Keratinocyte (primary cell): ENCODE results near the gene IGFL1. TPM values are rescaled to one million over a fixed set of nuclear protein-coding genes. Genes with fewer than 3 reads are reported as not detected.
"Not testable (repeated sequence)": the region's sequence is repeated elsewhere in the genome, so short reads cannot be mapped to it uniquely, and the experiment has no call there.

ENCODE experiments used
- DNase-seq: peaks from one replicate; pipeline ENCODE4 v3.0.0-alpha.2; 2011; ENCODE audit warnings: low read depth, missing footprints, low spot score
- FAIRE-seq: peaks from 2 replicates; lab custom pipeline; 2011; peaks lifted over from hg19 to GRCh38; lab: Jason Lieb, UNC
- H2AFZ ChIP-seq: 2 replicates; pipeline ENCODE4 v1.6.0; 2012; ENCODE audit warnings: low read length, control low read depth, inconsistent platforms; ENCODE audit not compliant: control insufficient read depth
- H3K27ac ChIP-seq: 2 replicates; pipeline ENCODE4 v1.5.1; 2011; ENCODE audit warnings: low read length; ENCODE audit not compliant: control insufficient read depth, insufficient read depth
- H3K27me3 ChIP-seq: 3 replicates; pipeline ENCODE4 v1.6.0; 2011; ENCODE audit warnings: low read length; ENCODE audit not compliant: control insufficient read depth, insufficient read depth; ENCODE audit errors: extremely low read depth
- H3K36me3 ChIP-seq, 2 experiments: 2 replicates in 1 of 2; 3 replicates in 1 of 2; pipeline ENCODE4 v1.5.1; 2011; ENCODE audit warnings: low read length in 2 of 2, mild to moderate bottlenecking in 1 of 2; ENCODE audit not compliant: control insufficient read depth in 2 of 2, insufficient read depth in 2 of 2; ENCODE audit errors: extremely low read depth in 1 of 2
- H3K4me1 ChIP-seq: 3 replicates; pipeline ENCODE4 v1.5.1; 2011; ENCODE audit warnings: low read length; ENCODE audit not compliant: control insufficient read depth, insufficient read depth; ENCODE audit errors: extremely low read depth
- H3K4me2 ChIP-seq: 3 replicates; pipeline ENCODE4 v1.6.0; 2011; ENCODE audit warnings: low read depth, low read length; ENCODE audit not compliant: control insufficient read depth, insufficient read depth; ENCODE audit errors: extremely low read depth
- H3K4me3 ChIP-seq, 3 experiments: fragments of 200-600 bp in 1 of 3; sonication (generic) in 1 of 3; 2 replicates in 2 of 3; 3 replicates in 1 of 3; pipeline ENCODE4 v1.5.1; 2011 to 2016; ENCODE audit warnings: low read length in 3 of 3, mild to moderate bottlenecking in 3 of 3, control low read depth in 2 of 3, inconsistent platforms in 1 of 3, low read depth in 1 of 3, mixed read lengths in 1 of 3, mixed run types in 1 of 3, moderate library complexity in 1 of 3; ENCODE audit not compliant: control insufficient read depth in 2 of 3, insufficient read depth in 2 of 3; ENCODE audit errors: extremely low read depth in 1 of 3
- H3K79me2 ChIP-seq: 2 replicates; pipeline ENCODE4 v1.6.0; 2012; ENCODE audit warnings: low read length; ENCODE audit not compliant: control insufficient read depth, insufficient read depth
- H3K9ac ChIP-seq: 3 replicates; pipeline ENCODE4 v1.6.0; 2011; ENCODE audit warnings: low read length; ENCODE audit not compliant: control insufficient read depth, insufficient read depth; ENCODE audit errors: extremely low read depth
- H3K9me1 ChIP-seq: 3 replicates; pipeline ENCODE4 v1.6.0; 2011; ENCODE audit warnings: low read length; ENCODE audit not compliant: control insufficient read depth, insufficient read depth; ENCODE audit errors: extremely low read depth
- H3K9me3 ChIP-seq: 2 replicates; pipeline ENCODE4 v1.5.1; 2012; ENCODE audit warnings: low read depth, low read length; ENCODE audit not compliant: control insufficient read depth
- H4K20me1 ChIP-seq: 3 replicates; pipeline ENCODE4 v1.6.0; 2011; ENCODE audit warnings: low read length; ENCODE audit not compliant: control insufficient read depth, insufficient read depth; ENCODE audit errors: extremely low read depth
- CTCF ChIP-seq, 3 experiments: IDR thresholded peaks in 1 of 3; conservative IDR thresholded peaks in 1 of 3; optimal IDR thresholded peaks in 1 of 3; 2 replicates in 2 of 3; 3 replicates in 1 of 3; pipeline versions ENCODE3 to v1.5.1; 2011; ENCODE audit warnings: low read length in 3 of 3, mild to moderate bottlenecking in 3 of 3, moderate library complexity in 2 of 3, control low read depth in 1 of 3, inconsistent platforms in 1 of 3; ENCODE audit not compliant: insufficient read depth in 2 of 3; ENCODE audit errors: extremely low read depth in 1 of 3
- EZH2 ChIP-seq: IDR thresholded peaks from one replicate; pipeline ENCODE4 v1.6.1; 2012; ENCODE audit warnings: inconsistent platforms, mild to moderate bottlenecking, low read length, moderate library complexity
- dilution Hi-C: fragments of 300-500 bp; cut with MboI; formaldehyde crosslinking; loops from one replicate; pipeline ENCODE4 v1.7.0; 2020; ENCODE audit warnings: low sequenced_read_pairs; ENCODE audit not compliant: extremely low pct_ligation_motif_present
- polyA plus RNA-seq, 5 experiments: library from polyadenylated mRNA; depleted of rRNA in 3 of 5; stranded (reverse) in 3 of 5; stranded (forward) in 1 of 5; unstranded in 1 of 5; fragments of >200 nt; gene quantifications; 1 replicate in 1 of 5; 2 replicates in 3 of 5; 3 replicates in 1 of 5; pipeline versions ENCODE4 v1.2.1 to v1.2.3, GENCODE V29; 2011 to 2012; ENCODE audit warnings: missing spikeins in 2 of 5, low read depth in 1 of 5, low replicate concordance in 1 of 5

The IGFL1 gene
- polyA plus RNA-seq, 1 donor (not counting 4 experiments of a cell fraction or from before 2014, with no cell fraction given), result 21.3 TPM

GRCh38 chr19:46254776-46255175 is 25.2 kb downstream of the IGFL1 start:
- no peak overlapping the region for H3K4me3 ChIP-seq
- TF ChIP-seq EZH2 (no peak), CTCF (optimal IDR thresholded peaks at IDR 0.05 in 1 of 3, IDR thresholded peaks at IDR 0.05 in 1 of 3, conservative IDR thresholded peaks at IDR 0.05 in 1 of 3; ENCODE audit: extremely low read depth in 1 of 3, insufficient read depth in 2 of 3, low read length in 3 of 3) (no peak)
- H3K4me2 ChIP-seq, result no peak overlapping the region
- dilution Hi-C loops, result no loop called here
- H3K79me2 ChIP-seq, result no peaks in the 10 kb centered on the region
- peak; percentile 69 for FAIRE-seq
- peaks cover 2% of the 10 kb centered on the region for H3K9me3 ChIP-seq
- no peaks in the 10 kb centered on the region for H3K36me3 ChIP-seq
- peaks cover 3% of the 10 kb centered on the region for H3K4me1 ChIP-seq
- peaks cover 31% of the 10 kb centered on the region for H3K27me3 ChIP-seq
- DNase-seq, result no peak
- H3K9ac ChIP-seq, result no peak overlapping the region
- H3K27ac ChIP-seq, result no peak overlapping the region
- no peak overlapping the region for H2AFZ ChIP-seq
- no peaks in the 10 kb centered on the region for H3K9me1 ChIP-seq
- no peaks in the 10 kb centered on the region for H4K20me1 ChIP-seq

GRCh38 chr19:46256855-46257254 is 27.3 kb downstream of the IGFL1 start:
- peaks cover 37% of the 10 kb centered on the region for H3K27me3 ChIP-seq
- no peak overlapping the region for H3K9ac ChIP-seq
- no peaks in the 10 kb centered on the region for H4K20me1 ChIP-seq
- H3K9me1 ChIP-seq, result no peaks in the 10 kb centered on the region
- no peaks in the 10 kb centered on the region for H3K79me2 ChIP-seq
- no peak for FAIRE-seq
- dilution Hi-C loops, result no loop called here
- no peak overlapping the region for H3K27ac ChIP-seq
- DNase-seq, result no peak
- no peak for TF ChIP-seq EZH2
- TF ChIP-seq CTCF (optimal IDR thresholded peaks at IDR 0.05 in 1 of 3, IDR thresholded peaks at IDR 0.05 in 1 of 3, conservative IDR thresholded peaks at IDR 0.05 in 1 of 3; ENCODE audit: extremely low read depth in 1 of 3, insufficient read depth in 2 of 3, low read length in 3 of 3), result no peak
- H3K4me1 ChIP-seq, result peaks cover 7% of the 10 kb centered on the region
- no peak overlapping the region for H3K4me2 ChIP-seq
- H3K9me3 ChIP-seq, result peaks cover 2% of the 10 kb centered on the region
- no peak overlapping the region for H2AFZ ChIP-seq
- H3K36me3 ChIP-seq, result no peaks in the 10 kb centered on the region
- H3K4me3 ChIP-seq, result no peak overlapping the region

- H2AFZ ChIP-seq, H3K4me3 ChIP-seq, H3K27ac ChIP-seq, H3K79me2 ChIP-seq, H3K4me2 ChIP-seq, H3K36me3 ChIP-seq, H3K9me3 ChIP-seq, H4K20me1 ChIP-seq, H3K9me1 ChIP-seq, DNase-seq, H3K9ac ChIP-seq, dilution Hi-C loops: not testable (repeated sequence)
- FAIRE-seq, result peak; percentile 83
- peaks cover 13% of the 10 kb centered on the region for H3K4me1 ChIP-seq
- peaks cover 39% of the 10 kb centered on the region for H3K27me3 ChIP-seq
Observed at GRCh38 chr19:46261501-46261900, 32.0 kb downstream of the IGFL1 start.

- Histone ChIP-seq H3K27me3 (peaks cover 31% of the 10 kb centered on the region), H3K4me1 (peaks cover 13% of the 10 kb centered on the region), H3K4me2 (peak overlapping the region; percentile 62)
- H3K9ac ChIP-seq, H3K79me2 ChIP-seq, H3K36me3 ChIP-seq, H2AFZ ChIP-seq, H3K4me3 ChIP-seq, H4K20me1 ChIP-seq, H3K9me3 ChIP-seq, H3K27ac ChIP-seq, dilution Hi-C loops, H3K9me1 ChIP-seq: not testable (repeated sequence)
- DNase-seq (peak; percentile 36), FAIRE-seq (peak; percentile 58)
Observed at GRCh38 chr19:46262684-46263296, 33.2 kb downstream of the IGFL1 start.
